Tibial nerve (tissue), 4 donors: ENCODE measurements around the gene SYNE3. TPM values are rescaled to one million over a fixed set of nuclear protein-coding genes. Genes with fewer than 3 reads are reported as not detected.
A peak's percentile ranks its signal among the peaks of the same experiment; 100 is the strongest.

Experiments
- DNase-seq, 2 donors: peaks; one replicate each; pipeline ENCODE4 v3.0.0-alpha.2; 2019; ENCODE audit warnings: low spot score in 2 of 2
- H3K27ac ChIP-seq, 4 donors: fragments of 200-600 bp; sonication (generic) in 3 of 4; one replicate each; pipeline ENCODE4 v1.5.1; 2017 to 2019; ENCODE audit warnings: mild to moderate bottlenecking in 1 of 4
- H3K27me3 ChIP-seq, 2 donors: fragments of 200-600 bp; sonication (generic) in 1 of 2; one replicate each; pipeline versions ENCODE4 v1.5.1 to v1.6.0; 2017 to 2019
- H3K36me3 ChIP-seq, 3 donors: fragments of 200-600 bp; sonication (generic); one replicate each; pipeline ENCODE4 v1.5.1; 2018 to 2019
- H3K4me1 ChIP-seq, 4 donors: fragments of 200-600 bp; sonication (generic) in 3 of 4; one replicate each; pipeline ENCODE4 v1.5.1; 2017 to 2019
- H3K4me3 ChIP-seq, 4 donors: fragments of 200-600 bp; sonication (generic) in 3 of 4; one replicate each; pipeline ENCODE4 v1.5.1; 2017 to 2019; ENCODE audit warnings: mild to moderate bottlenecking in 1 of 4, moderate library complexity in 1 of 4
- H3K9me3 ChIP-seq, 4 donors: fragments of 200-600 bp; sonication (generic) in 3 of 4; one replicate each; pipeline ENCODE4 v1.5.1; 2017 to 2019
- EP300 ChIP-seq, 2 donors: sonication (generic); formaldehyde crosslinking; IDR thresholded peaks; one replicate each; pipeline ENCODE4 v1.6.1; 2017; ENCODE audit warnings: antibody characterized with exemption in 2 of 2, mild to moderate bottlenecking in 1 of 2
- POLR2A ChIP-seq, 2 donors: fragments of 450-650 bp; IDR thresholded peaks; one replicate each; pipeline ENCODE4 v1.6.1; 2017; ENCODE audit warnings: antibody characterized with exemption in 2 of 2, mild to moderate bottlenecking in 2 of 2, moderate library complexity in 2 of 2
- WGBS, 2 donors: methylation state at CpG; one replicate each; pipeline ENCODE4 v1.1.5; 2018; 5-methylcytosine and 5-hydroxymethylcytosine counted together
- total RNA-seq, 4 donors: library from RNA; depleted of rRNA; stranded (reverse); fragments of >200 nt; gene quantifications; one replicate each; pipeline ENCODE4 v1.1.0, GENCODE V29; 2016
- TF ChIP-seq, protein P1 (sequence below), 5 experiments: fragments of 200-600 bp in 3 of 5; fragments of 450-650 bp in 2 of 5; sonication (generic) in 3 of 5; IDR thresholded peaks; one replicate each; pipeline ENCODE4 v1.5.1; 2016 to 2019; ENCODE audit warnings: antibody characterized with exemption in 5 of 5, mild to moderate bottlenecking in 3 of 5, moderate library complexity in 2 of 5

Gene SYNE3
- total RNA-seq, 4 donors from 2014 or later: 71.0 to 106 (median 87.5) TPM

DNA sequence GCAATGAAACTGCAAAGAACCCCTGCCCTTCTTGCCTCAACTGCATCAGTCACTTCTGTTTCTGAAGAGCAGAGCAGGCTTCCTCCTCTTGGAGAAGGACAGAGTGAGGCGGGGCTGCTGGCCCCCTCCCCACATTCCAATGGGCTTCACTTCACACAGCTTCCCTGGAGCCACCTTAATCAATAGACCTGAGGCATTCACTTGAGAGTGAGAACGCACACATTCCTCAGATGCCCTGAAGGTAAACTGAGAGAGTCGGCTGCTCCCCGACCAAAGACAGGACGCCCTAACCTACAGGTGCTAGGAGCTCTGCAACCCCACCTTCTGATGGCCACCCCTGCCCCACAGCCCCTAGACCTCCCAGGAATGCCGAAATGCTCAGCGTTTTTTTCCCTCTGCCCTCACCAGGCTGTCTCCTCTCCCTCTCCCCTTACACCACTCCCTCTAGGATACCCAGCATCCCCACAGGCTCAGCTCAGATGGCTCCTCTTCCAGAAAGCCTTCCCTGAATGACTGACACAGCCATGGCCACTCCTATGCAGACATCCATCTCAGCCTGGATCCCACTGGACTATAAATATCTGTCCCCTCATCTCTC lies 31.1 kb downstream of the SYNE3 start:
- Histone ChIP-seq H3K36me3 (no peaks in the 10 kb centered on the region), H3K27me3 (no peaks in the 10 kb centered on the region), H3K27ac (peak overlapping the region; percentile 5 to 96 (median 84)), H3K4me3 (no peak overlapping the region), H3K9me3 (no peaks in the 10 kb centered on the region), H3K4me1 (peaks cover 4 to 100% (median 91%) of the 10 kb centered on the region in 4 donors)
- TF ChIP-seq EP300 (IDR thresholded peaks at IDR 0.05) (no peak), POLR2A (IDR thresholded peaks at IDR 0.05) (no peak)
- TF ChIP-seq, protein P1, sequence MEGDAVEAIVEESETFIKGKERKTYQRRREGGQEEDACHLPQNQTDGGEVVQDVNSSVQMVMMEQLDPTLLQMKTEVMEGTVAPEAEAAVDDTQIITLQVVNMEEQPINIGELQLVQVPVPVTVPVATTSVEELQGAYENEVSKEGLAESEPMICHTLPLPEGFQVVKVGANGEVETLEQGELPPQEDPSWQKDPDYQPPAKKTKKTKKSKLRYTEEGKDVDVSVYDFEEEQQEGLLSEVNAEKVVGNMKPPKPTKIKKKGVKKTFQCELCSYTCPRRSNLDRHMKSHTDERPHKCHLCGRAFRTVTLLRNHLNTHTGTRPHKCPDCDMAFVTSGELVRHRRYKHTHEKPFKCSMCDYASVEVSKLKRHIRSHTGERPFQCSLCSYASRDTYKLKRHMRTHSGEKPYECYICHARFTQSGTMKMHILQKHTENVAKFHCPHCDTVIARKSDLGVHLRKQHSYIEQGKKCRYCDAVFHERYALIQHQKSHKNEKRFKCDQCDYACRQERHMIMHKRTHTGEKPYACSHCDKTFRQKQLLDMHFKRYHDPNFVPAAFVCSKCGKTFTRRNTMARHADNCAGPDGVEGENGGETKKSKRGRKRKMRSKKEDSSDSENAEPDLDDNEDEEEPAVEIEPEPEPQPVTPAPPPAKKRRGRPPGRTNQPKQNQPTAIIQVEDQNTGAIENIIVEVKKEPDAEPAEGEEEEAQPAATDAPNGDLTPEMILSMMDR (IDR thresholded peaks at IDR 0.05): no peak
- no peak for DNase-seq
- 74 to 78% methylated on average over 7 of the region's 7 CpGs for WGBS, 2 donors

DNA sequence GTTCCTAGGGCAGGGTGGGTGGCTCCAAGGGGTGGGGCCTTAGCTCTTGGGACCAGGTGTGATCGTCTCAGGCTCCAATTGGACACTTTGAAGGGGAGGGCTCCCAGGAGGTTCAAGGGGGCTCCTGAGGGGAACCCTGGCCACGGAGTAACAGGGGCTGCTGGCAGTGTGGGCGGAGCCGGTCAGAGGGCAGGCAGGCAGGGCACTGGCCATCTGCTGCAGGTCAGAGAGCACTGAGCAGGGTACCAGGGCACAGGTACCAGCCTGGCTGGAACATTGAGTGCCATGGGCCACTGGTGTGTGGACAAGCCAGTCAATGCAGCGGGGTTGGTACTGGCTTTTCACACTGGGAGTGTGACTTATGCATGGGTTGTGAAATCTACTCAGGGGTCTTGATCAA lies 32.2 kb downstream of the SYNE3 start:
- peak overlapping the region; percentile 66 to 96 (median 84) for H3K27ac ChIP-seq
- no peaks in the 10 kb centered on the region for H3K9me3 ChIP-seq
- H3K4me1 ChIP-seq: peaks cover 4 to 100% (median 91%) of the 10 kb centered on the region in 4 donors
- WGBS, 2 donors: 75 to 82% methylated on average over 5 of the region's 5 CpGs
- H3K36me3 ChIP-seq: no peaks in the 10 kb centered on the region
- no peak for DNase-seq
- H3K4me3 ChIP-seq: no peak overlapping the region
- TF ChIP-seq, protein P1 (IDR thresholded peaks at IDR 0.05): no peak
- TF ChIP-seq POLR2A (IDR thresholded peaks at IDR 0.05): no peak
- no peaks in the 10 kb centered on the region for H3K27me3 ChIP-seq

DNA sequence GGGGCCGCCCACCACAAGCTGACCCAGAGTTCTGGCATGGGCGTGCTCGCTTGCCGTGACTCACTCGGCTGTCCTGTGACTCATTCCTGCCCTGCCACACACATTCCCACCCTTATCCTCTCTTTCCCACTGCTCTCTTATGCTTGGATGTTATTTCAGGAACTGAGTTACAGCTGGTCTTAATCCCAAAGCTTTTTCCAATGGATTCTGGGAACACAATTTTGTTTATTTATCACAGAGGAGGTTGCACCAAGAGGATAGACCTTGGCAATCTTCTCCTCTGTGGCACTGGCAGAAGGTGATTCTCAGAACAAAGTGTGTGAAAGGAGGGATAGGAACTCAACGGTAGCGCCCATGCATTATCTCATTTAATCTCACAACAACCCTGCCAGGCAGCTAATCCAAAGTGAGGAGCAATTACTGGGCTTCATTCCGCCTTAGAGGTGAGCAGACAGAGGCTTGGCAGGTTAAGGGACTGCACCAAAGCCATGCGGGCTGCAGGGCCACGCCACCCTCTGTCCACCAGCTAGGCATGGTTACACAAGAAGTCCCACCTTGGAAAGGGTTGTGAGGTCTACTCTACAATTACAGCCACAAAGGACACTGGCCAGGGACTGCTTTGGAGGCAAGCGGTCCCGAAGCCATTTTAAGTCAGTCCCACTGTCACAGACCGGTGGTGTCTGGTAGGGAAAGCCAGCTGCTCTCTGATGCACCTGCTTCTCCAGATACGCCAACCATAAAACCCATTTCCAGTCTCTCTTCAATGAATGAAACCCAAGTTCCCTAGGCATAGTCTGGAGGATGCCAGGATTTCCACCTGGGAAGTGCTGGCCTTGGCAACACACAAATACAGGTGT lies 32.9 kb downstream of the SYNE3 start:
- H3K4me1 ChIP-seq: peaks cover 4 to 100% (median 89%) of the 10 kb centered on the region in 4 donors

DNA sequence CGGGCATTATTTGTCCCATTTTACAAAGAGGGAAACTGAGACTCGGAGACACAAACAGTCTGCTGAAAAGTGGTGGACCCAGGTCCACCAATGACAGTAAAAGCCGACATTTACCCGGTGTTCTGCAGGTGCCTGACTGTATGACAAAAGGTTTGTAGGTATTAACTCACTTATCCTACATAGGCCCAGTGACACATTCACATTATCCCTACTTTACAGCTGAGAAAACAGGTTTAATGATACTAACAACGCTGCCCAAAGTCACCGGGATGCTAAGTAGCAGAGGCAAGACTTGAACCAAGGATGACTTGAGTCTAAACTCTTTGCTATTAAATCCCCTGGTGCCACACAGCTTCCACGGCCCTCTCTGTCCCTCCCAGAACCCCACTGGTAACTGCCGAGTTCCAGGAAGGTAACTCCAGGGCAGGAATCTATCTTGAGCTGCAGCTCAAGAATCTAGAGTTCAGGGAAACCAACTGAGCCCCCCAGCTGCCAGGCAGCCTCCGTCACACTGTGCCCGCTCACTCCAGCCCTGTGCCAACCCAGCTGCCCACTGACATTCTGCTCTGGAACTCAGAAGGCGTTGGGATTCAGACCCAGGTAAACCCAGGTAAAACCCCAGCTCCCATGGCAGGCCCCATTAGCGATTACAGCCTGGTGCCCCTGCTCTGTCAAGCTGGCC lies 33.7 kb downstream of the SYNE3 start:
- H3K27ac ChIP-seq: peak overlapping the region; percentile 66 to 96 (median 84)
- DNase-seq: no peak
- H3K36me3 ChIP-seq: no peaks in the 10 kb centered on the region
- H3K4me3 ChIP-seq: no peak overlapping the region
- 65 to 67% methylated on average over 12 of the region's 12 CpGs for WGBS, 2 donors
- H3K9me3 ChIP-seq: no peaks in the 10 kb centered on the region
- H3K4me1 ChIP-seq: peaks cover 4 to 100% (median 89%) of the 10 kb centered on the region in 4 donors
- no peaks in the 10 kb centered on the region for H3K27me3 ChIP-seq
- TF ChIP-seq, protein P1 (IDR thresholded peaks at IDR 0.05): no peak
- no peak for TF ChIP-seq EP300 (IDR thresholded peaks at IDR 0.05)
- TF ChIP-seq POLR2A (IDR thresholded peaks at IDR 0.05): no peak

More for the DNA sequence above, 32.9 kb downstream of the SYNE3 start:
- H3K27me3 ChIP-seq: no peaks in the 10 kb centered on the region
- WGBS, 2 donors: 53 to 55% methylated on average over 14 of the region's 14 CpGs
- no peaks in the 10 kb centered on the region for H3K36me3 ChIP-seq
- no peaks in the 10 kb centered on the region for H3K9me3 ChIP-seq
- no peak overlapping the region for H3K4me3 ChIP-seq
- DNase-seq: peak; percentile 74 to 77
- TF ChIP-seq, protein P1 (IDR thresholded peaks at IDR 0.05): no peak
- TF ChIP-seq EP300 (IDR thresholded peaks at IDR 0.05): peak; percentile 74 to 96
- peak overlapping the region; percentile 66 to 96 (median 84) for H3K27ac ChIP-seq
